PFSK-1 (cell line): ENCODE results near the gene TMEM132A.

ENCODE experiments used
- FOXP2 ChIP-seq: optimal IDR thresholded peaks from 2 replicates; pipeline ENCODE3; 2011; ENCODE audit warnings: borderline replicate concordance, control low read depth, inconsistent platforms; ENCODE audit not compliant: insufficient read depth; ENCODE audit errors: extremely low read length, extremely low read depth
- POLR2AphosphoS5 ChIP-seq: IDR thresholded peaks from 2 replicates; pipeline ENCODE4 v1.6.1; 2012; ENCODE audit warnings: low read depth, mild to moderate bottlenecking, control low read depth, low read length, moderate library complexity
- REST ChIP-seq, 2 experiments: IDR thresholded peaks; 2 replicates each; pipeline versions ENCODE4 v1.6.1 to v1.8.0; 2011 to 2012; ENCODE audit warnings: low read depth in 2 of 2, low read length in 2 of 2, control low read depth in 1 of 2, inconsistent platforms in 1 of 2, mild to moderate bottlenecking in 1 of 2, moderate library complexity in 1 of 2; ENCODE audit not compliant: insufficient read depth in 1 of 2
- SIN3A ChIP-seq: IDR thresholded peaks from 2 replicates; pipeline ENCODE4 v1.6.1; 2012; ENCODE audit warnings: mild to moderate bottlenecking, low read length, moderate library complexity, borderline replicate concordance; ENCODE audit not compliant: insufficient read depth
- TAF1 ChIP-seq: IDR thresholded peaks from 2 replicates; pipeline ENCODE4 v1.6.1; 2012; ENCODE audit warnings: low read length, control low read depth, borderline replicate concordance; ENCODE audit not compliant: insufficient read depth

TMEM132A gene

GRCh38 chr11:60915248-60915914 is 8.9 kb upstream of the TMEM132A start:
- TF ChIP-seq POLR2AphosphoS5, result no peak
- TF ChIP-seq SIN3A, result no peak
- TF ChIP-seq FOXP2, result no peak
- TF ChIP-seq TAF1, result no peak
- TF ChIP-seq REST (IDR thresholded peaks at IDR 0.05; ENCODE audit: insufficient read depth in 1 of 2, low read depth in 2 of 2, low read length in 2 of 2), result no peak

- TF ChIP-seq POLR2AphosphoS5 (no peak), TAF1 (no peak), SIN3A (no peak), REST (IDR thresholded peaks at IDR 0.05; ENCODE audit: insufficient read depth in 1 of 2, low read depth in 2 of 2, low read length in 2 of 2) (no peak), FOXP2 (no peak)
Observed at GRCh38 chr11:60916669-60917206, 7.5 kb upstream of the TMEM132A start.

- no peak for TF ChIP-seq SIN3A
- no peak for TF ChIP-seq POLR2AphosphoS5
- TF ChIP-seq FOXP2, result no peak
- no peak for TF ChIP-seq TAF1
- no peak for TF ChIP-seq REST (IDR thresholded peaks at IDR 0.05; ENCODE audit: insufficient read depth in 1 of 2, low read depth in 2 of 2, low read length in 2 of 2)
Observed at GRCh38 chr11:60917267-60917666, 7.0 kb upstream of the TMEM132A start.

GRCh38 chr11:60918251-60918938 is 5.9 kb upstream of the TMEM132A start:
- TF ChIP-seq REST (IDR thresholded peaks at IDR 0.05; ENCODE audit: insufficient read depth in 1 of 2, low read depth in 2 of 2, low read length in 2 of 2) (no peak), FOXP2 (no peak)
